NCI-H1092 treated with DMSO at 0.1 percent for 48 hours (cell line): ENCODE measurements around the gene PWWP2B.
A peak's percentile ranks its signal among the peaks of the same experiment; 100 is the strongest.

ENCODE experiments used
- DNase-seq: peaks from one replicate; lab custom pipeline; 2025; lab: John Stamatoyannopoulos, UW

PWWP2B gene

GRCh38 chr10:132420469-132420980 lies 23.5 kb downstream of the PWWP2B start:
- DNase-seq: no peak

GRCh38 chr10:132420981-132421846 lies 24.2 kb downstream of the PWWP2B start:
- no peak for DNase-seq

GRCh38 chr10:132421847-132422751 lies 25.1 kb downstream of the PWWP2B start:
- DNase-seq: peak; percentile 33

- peak; percentile 32 for DNase-seq
These were observed 26.2 kb downstream of the PWWP2B start for GRCh38 chr10:132422903-132423825.

GRCh38 chr10:132423966-132424861 lies 27.2 kb downstream of the PWWP2B start:
- DNase-seq: no peak

- no peak for DNase-seq
These were observed 28.2 kb downstream of the PWWP2B start for GRCh38 chr10:132425029-132425756.

GRCh38 chr10:132425757-132426155 lies 28.8 kb downstream of the PWWP2B start:
- no peak for DNase-seq

- DNase-seq: no peak
These were observed 30.2 kb downstream of the PWWP2B start for GRCh38 chr10:132427006-132427771.

- DNase-seq: no peak
These were observed 31.0 kb downstream of the PWWP2B start for GRCh38 chr10:132427939-132428367.

- no peak for DNase-seq
These were observed 31.5 kb downstream of the PWWP2B start for GRCh38 chr10:132428486-132428995.

- peak; percentile 68 for DNase-seq
These were observed 32.6 kb downstream of the PWWP2B start for GRCh38 chr10:132429281-132430230.

- DNase-seq: no peak
These were observed 33.3 kb downstream of the PWWP2B start for GRCh38 chr10:132430231-132430743.

- DNase-seq: no peak
These were observed 33.9 kb downstream of the PWWP2B start for GRCh38 chr10:132430861-132431271.

GRCh38 chr10:132431537-132432175 lies 34.7 kb downstream of the PWWP2B start:
- DNase-seq: no peak

GRCh38 chr10:132432176-132432540 lies 35.2 kb downstream of the PWWP2B start:
- DNase-seq: no peak

GRCh38 chr10:132433671-132434340 lies 36.8 kb downstream of the PWWP2B start:
- DNase-seq: no peak
